Measurements from ENCODE around the gene RPL34. TPM values are rescaled to one million over a fixed set of nuclear protein-coding genes. Genes with fewer than 3 reads are reported as not detected.

RPL34 gene
- 869 to 950 TPM (median 893 TPM) in 5 replicates for total RNA-seq (2022; extraction: Qiagen RNA extraction; ENCODE audit: low read depth)

GRCh38 chr4:108620101-108620932 lies at the start of gene RPL34:
TSS of gene RPL34 (plus strand) at chr4:108620576. CDS start at chr4:108621960, 1,384 bp downstream.

DNA sequence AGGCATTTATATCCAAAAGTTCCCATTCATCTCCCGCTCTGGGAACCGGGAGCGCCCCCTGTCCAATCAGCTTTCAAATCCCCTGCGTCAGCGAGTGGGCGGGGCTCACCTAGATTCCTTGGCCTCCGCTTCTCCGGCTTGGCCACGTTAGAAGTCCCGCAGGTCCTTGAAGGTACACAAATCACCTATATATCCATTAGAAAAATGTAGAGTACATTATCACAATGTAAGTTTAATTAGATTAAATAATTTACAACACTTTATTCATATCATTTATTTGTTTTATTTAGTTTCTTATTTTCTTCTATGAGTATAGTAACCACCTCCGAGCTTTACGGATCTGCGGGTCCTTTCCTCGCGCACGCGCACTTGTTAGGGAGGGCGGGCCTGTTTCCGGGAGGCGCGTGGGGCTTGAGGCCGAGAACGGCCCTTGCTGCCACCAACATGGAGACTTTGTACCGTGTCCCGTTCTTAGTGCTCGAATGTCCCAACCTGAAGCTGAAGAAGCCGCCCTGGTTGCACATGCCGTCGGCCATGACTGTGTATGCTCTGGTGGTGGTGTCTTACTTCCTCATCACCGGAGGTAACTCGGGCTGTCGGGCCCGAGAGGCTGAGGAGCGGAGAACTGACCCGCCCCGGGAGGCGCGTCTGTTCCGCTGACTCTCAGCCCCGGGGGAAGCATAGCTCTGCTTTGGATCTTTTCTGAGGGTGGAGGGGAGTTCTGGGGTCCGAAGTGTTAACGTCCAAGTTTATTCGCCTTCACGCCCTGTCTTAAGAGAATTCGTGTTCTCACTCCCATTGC lies 30.0 kb downstream of the RPL34 start, which contains the start of gene OSTC:
Gene OSTC (plus strand): TSS at position 388 of the 802 bp plus-strand sequence. CDS start 57 bp downstream, at position 445.

Other genes starting within 250 kb of the RPL34 start
- 62.5 to 104 TPM (median 93.3 TPM) in 5 replicates for gene OSTC, start 30.0 kb downstream of the RPL34 start, total RNA-seq (2022; extraction: Qiagen RNA extraction; ENCODE audit: low read depth)
- 0.10 TPM in 1 of 5 replicates, not detected in the others for gene ETNPPL, start 142.5 kb downstream of the RPL34 start, total RNA-seq (2022; extraction: Qiagen RNA extraction; ENCODE audit: low read depth)